Measurements from ENCODE around the gene STK32C.

- TF ChIP-seq FOXM1 (IDR thresholded peaks at IDR 0.05; ENCODE audit: borderline replicate concordance) (no peak), SUZ12 (IDR thresholded peaks at IDR 0.05) (no peak), ELF4 (IDR thresholded peaks at IDR 0.05) (no peak), SP1 (IDR thresholded peaks at IDR 0.05) (no peak), HDGF (IDR thresholded peaks at IDR 0.05; ENCODE audit: borderline replicate concordance) (no peak), PKNOX1 (IDR thresholded peaks at IDR 0.05) (no peak), FOXA1 (IDR thresholded peaks at IDR 0.05) (no peak), ZNF384 (IDR thresholded peaks at IDR 0.05) (no peak), L3MBTL2 (conservative IDR thresholded peaks at IDR 0.05) (no peak), TARDBP (IDR thresholded peaks at IDR 0.05) (no peak)
Observed at GRCh38 chr10:132263866-132264265, 43.9 kb downstream of the STK32C start.

Measured in HEK293T (cell line).